Measurements from ENCODE around the gene MAOA.

GRCh38 chrX:43720961-43721360, 64.9 kb downstream of the MAOA start:
- TF ChIP-seq CTCF (conservative IDR thresholded peaks at IDR 0.05 in 1 of 2, IDR thresholded peaks at IDR 0.05 in 1 of 2; ENCODE audit: extremely low read depth in 1 of 2, insufficient read depth in 1 of 2, low read depth in 1 of 2, low read length in 2 of 2) (no peak), EZH2 (IDR thresholded peaks at IDR 0.05; ENCODE audit: borderline replicate concordance, low read length) (no peak)
